Measurements from ENCODE around the gene NEDD4. TPM values are rescaled to one million over a fixed set of nuclear protein-coding genes. Genes with fewer than 3 reads are reported as not detected.

Gene NEDD4
- total RNA-seq, 1 experiment from 2014 or later: 56.8 TPM

- Mint-ChIP-seq H3K9me3 (ENCODE audit: low read depth, unreplicated experiment) (peaks cover 2% of the 10 kb centered on the region), H3K4me3 (ENCODE audit: low read depth, unreplicated experiment) (no peak overlapping the region), H3K27me3 (ENCODE audit: unreplicated experiment) (no peaks in the 10 kb centered on the region), H3K27ac (ENCODE audit: unreplicated experiment) (no peak overlapping the region), H3K36me3 (ENCODE audit: insufficient read depth, unreplicated experiment) (peaks cover 16% of the 10 kb centered on the region), H3K4me1 (ENCODE audit: low read depth, unreplicated experiment) (peaks cover 21% of the 10 kb centered on the region)
- DNase-seq: no peak
- intact Hi-C loops (cut with micrococcal nuclease; ENCODE audit: unreplicated experiment): no loop called here
- CTCF ChIA-PET: no interaction called here
- no TSS peak for BruUV-seq (replicated peaks)
- TF ChIP-seq CTCF (IDR thresholded peaks at IDR 0.05; ENCODE audit: unreplicated experiment): no peak
These were observed 23.8 kb downstream of the NEDD4 start for GRCh38 chr15:55969582-55969981.

GRCh38 chr15:55968923-55969322 is 24.5 kb downstream of the NEDD4 start:
- TF ChIP-seq CTCF (IDR thresholded peaks at IDR 0.05; ENCODE audit: unreplicated experiment): no peak

GRCh38 chr15:55965091-55965490 is 28.3 kb downstream of the NEDD4 start:
- Mint-ChIP-seq H3K36me3 (ENCODE audit: insufficient read depth, unreplicated experiment) (peaks cover 29% of the 10 kb centered on the region), H3K4me3 (ENCODE audit: low read depth, unreplicated experiment) (no peak overlapping the region), H3K27ac (ENCODE audit: unreplicated experiment) (no peak overlapping the region), H3K9me3 (ENCODE audit: low read depth, unreplicated experiment) (no peaks in the 10 kb centered on the region), H3K27me3 (ENCODE audit: unreplicated experiment) (no peaks in the 10 kb centered on the region), H3K4me1 (ENCODE audit: low read depth, unreplicated experiment) (peaks cover 17% of the 10 kb centered on the region)
- DNase-seq: no peak
- intact Hi-C loops (cut with micrococcal nuclease; ENCODE audit: unreplicated experiment): no loop called here
- no TSS peak for BruUV-seq (replicated peaks)
- TF ChIP-seq CTCF (IDR thresholded peaks at IDR 0.05; ENCODE audit: unreplicated experiment): no peak
- CTCF ChIA-PET: no interaction called here

More at GRCh38 chr15:55968923-55969322, 24.5 kb downstream of the NEDD4 start:
- Mint-ChIP-seq H3K9me3 (ENCODE audit: low read depth, unreplicated experiment) (peaks cover 2% of the 10 kb centered on the region), H3K27me3 (ENCODE audit: unreplicated experiment) (no peaks in the 10 kb centered on the region), H3K36me3 (ENCODE audit: insufficient read depth, unreplicated experiment) (peaks cover 16% of the 10 kb centered on the region), H3K4me1 (ENCODE audit: low read depth, unreplicated experiment) (peaks cover 21% of the 10 kb centered on the region), H3K4me3 (ENCODE audit: low read depth, unreplicated experiment) (no peak overlapping the region), H3K27ac (ENCODE audit: unreplicated experiment) (no peak overlapping the region)
- no TSS peak for BruUV-seq (replicated peaks)
- CTCF ChIA-PET: no interaction called here
- intact Hi-C loops (cut with micrococcal nuclease; ENCODE audit: unreplicated experiment): no loop called here
- no peak for DNase-seq

- H3K36me3 Mint-ChIP-seq (ENCODE audit: insufficient read depth, unreplicated experiment): peaks cover 29% of the 10 kb centered on the region
- no peak for DNase-seq
- TF ChIP-seq CTCF (IDR thresholded peaks at IDR 0.05; ENCODE audit: unreplicated experiment): no peak
- no peak overlapping the region for H3K4me3 Mint-ChIP-seq (ENCODE audit: low read depth, unreplicated experiment)
- CTCF ChIA-PET: no interaction called here
- intact Hi-C loops (cut with micrococcal nuclease; ENCODE audit: unreplicated experiment): no loop called here
- H3K9me3 Mint-ChIP-seq (ENCODE audit: low read depth, unreplicated experiment): no peaks in the 10 kb centered on the region
- peaks cover 26% of the 10 kb centered on the region for H3K4me1 Mint-ChIP-seq (ENCODE audit: low read depth, unreplicated experiment)
- BruUV-seq (replicated peaks): no TSS peak
- no peak overlapping the region for H3K27ac Mint-ChIP-seq (ENCODE audit: unreplicated experiment)
- H3K27me3 Mint-ChIP-seq (ENCODE audit: unreplicated experiment): no peaks in the 10 kb centered on the region
These were observed 32.5 kb downstream of the NEDD4 start for GRCh38 chr15:55960946-55961345.
